H1 (cell line): ENCODE data around the gene PLB1. TPM values are rescaled to one million over a fixed set of nuclear protein-coding genes. Genes with fewer than 3 reads are reported as not detected.

Source experiments
- CTCF ChIA-PET: fragments of 300-600 bp; sonication (Branson Sonifier 250); formaldehyde crosslinking; loops from one replicate; lab custom pipeline; 2021; ENCODE audit not compliant: partially characterized antibody; lab: Charles Lee
- POLR2A ChIA-PET: fragments of 300-600 bp; sonication (Branson Sonifier 250); formaldehyde crosslinking; loops from one replicate; lab custom pipeline; 2021; ENCODE audit warnings: inconsistent platforms; ENCODE audit not compliant: partially characterized antibody; lab: Charles Lee
- DNase-seq, 2 experiments: peaks; one replicate each; pipeline versions ENCODE4 v3.0.0 to v3.0.0-alpha.2; 2010 to 2022; ENCODE audit warnings: low spot score in 2 of 2, low read depth in 1 of 2, mixed read lengths in 1 of 2
- FAIRE-seq: peaks from 2 replicates; lab custom pipeline; 2011; peaks lifted over from hg19 to GRCh38; lab: Jason Lieb, UNC
- H2AFZ ChIP-seq: 2 replicates; pipeline ENCODE4 v1.8.1; 2012; ENCODE audit warnings: low read length, inconsistent platforms
- H2AK5ac ChIP-seq: 2 replicates; pipeline ENCODE4 v1.6.1; 2013; ENCODE audit warnings: low read depth, low read length
- H2BK120ac ChIP-seq: replicated peaks from 2 replicates; pipeline ENCODE3; 2013; ENCODE audit warnings: low read depth, low read length, inconsistent platforms
- H2BK12ac ChIP-seq: 2 replicates; pipeline ENCODE4 v1.6.1; 2013; ENCODE audit warnings: low read depth, low read length
- H2BK15ac ChIP-seq: 2 replicates; pipeline ENCODE4 v1.6.1; 2013; ENCODE audit warnings: low read length
- H2BK20ac ChIP-seq: 2 replicates; pipeline ENCODE4 v1.6.1; 2013; ENCODE audit warnings: low read length
- H2BK5ac ChIP-seq: 2 replicates; pipeline ENCODE4 v1.6.1; 2013; ENCODE audit warnings: low read depth, low read length
- H3K14ac ChIP-seq: 2 replicates; pipeline ENCODE4 v1.6.1; 2013; ENCODE audit warnings: inconsistent platforms; ENCODE audit not compliant: insufficient read length
- H3K18ac ChIP-seq: 2 replicates; pipeline ENCODE4 v1.6.1; 2013; ENCODE audit warnings: low read length; ENCODE audit errors: extremely low read depth
- H3K23ac ChIP-seq: 2 replicates; pipeline ENCODE4 v1.6.1; 2013; ENCODE audit warnings: inconsistent platforms; ENCODE audit not compliant: insufficient read length
- H3K23me2 ChIP-seq: 2 replicates; pipeline ENCODE4 v1.6.1; 2013; ENCODE audit warnings: low read depth, low read length
- H3K27ac ChIP-seq: 2 replicates; pipeline ENCODE4 v1.6.1; 2011; ENCODE audit warnings: low read depth, low read length, inconsistent platforms
- H3K27me3 ChIP-seq, 4 experiments: replicated peaks in 1 of 4; 1 replicate in 1 of 4; 2 replicates in 3 of 4; pipeline versions ENCODE4 v1.6.1 to v1.8.1; 2011 to 2013; ENCODE audit warnings: low read length in 3 of 4, mild to moderate bottlenecking in 3 of 4, inconsistent platforms in 2 of 4, mixed read lengths in 2 of 4, moderate library complexity in 1 of 4; ENCODE audit not compliant: control insufficient read depth in 3 of 4, insufficient read depth in 3 of 4; ENCODE audit errors: extremely low read depth in 1 of 4
- H3K36me3 ChIP-seq, 4 experiments: 2 replicates each; pipeline versions ENCODE4 v1.6.1 to v1.8.1; 2011 to 2013; ENCODE audit warnings: mild to moderate bottlenecking in 4 of 4, low read length in 3 of 4, moderate library complexity in 2 of 4, control low read depth in 1 of 4, inconsistent platforms in 1 of 4; ENCODE audit not compliant: insufficient read depth in 4 of 4, control insufficient read depth in 2 of 4
- H3K4ac ChIP-seq: replicated peaks from 2 replicates; pipeline ENCODE3; 2013; ENCODE audit warnings: low read length, low read depth, mixed read lengths, inconsistent platforms; ENCODE audit not compliant: insufficient read length
- H3K4me1 ChIP-seq, 4 experiments: replicated peaks in 1 of 4; 1 replicate in 1 of 4; 2 replicates in 3 of 4; pipeline versions ENCODE4 v1.6.1 to v1.8.1; 2011 to 2013; ENCODE audit warnings: low read length in 3 of 4, inconsistent platforms in 2 of 4, mixed read lengths in 1 of 4; ENCODE audit not compliant: insufficient read depth in 4 of 4, control insufficient read depth in 3 of 4
- H3K4me2 ChIP-seq, 2 experiments: 2 replicates each; pipeline versions ENCODE4 v1.6.1 to v1.8.1; 2011 to 2013; ENCODE audit warnings: low read depth in 2 of 2, low read length in 2 of 2, control low read depth in 1 of 2, inconsistent platforms in 1 of 2, mild to moderate bottlenecking in 1 of 2; ENCODE audit not compliant: insufficient read depth in 1 of 2
- H3K4me3 ChIP-seq, 4 experiments: fragments of 200-600, 300-600 bp in 1 of 4; sonication (generic), shearing (Covaris generic), sonication (Bioruptor Twin) in 1 of 4; 2 replicates each; pipeline versions ENCODE4 v1.5.1 to v1.8.1; 2011 to 2016; ENCODE audit warnings: low read length in 4 of 4, low read depth in 3 of 4, control low read depth in 2 of 4, inconsistent platforms in 2 of 4, mild to moderate bottlenecking in 2 of 4, mixed read lengths in 1 of 4, moderate library complexity in 1 of 4; ENCODE audit not compliant: insufficient read depth in 2 of 4; ENCODE audit errors: extremely low read depth in 1 of 4
- H3K56ac ChIP-seq: replicated peaks from 2 replicates; pipeline ENCODE3; 2013; ENCODE audit warnings: low read depth, mild to moderate bottlenecking, mixed read lengths, low read length, inconsistent platforms; ENCODE audit not compliant: insufficient read length
- H3K79me1 ChIP-seq: 2 replicates; pipeline ENCODE4 v1.6.1; 2013; ENCODE audit warnings: low read depth, low read length, control low read depth
- H3K79me2 ChIP-seq, 2 experiments: 2 replicates each; pipeline versions ENCODE4 v1.6.1 to v1.8.1; 2012 to 2013; ENCODE audit warnings: low read length in 2 of 2, mild to moderate bottlenecking in 2 of 2, inconsistent platforms in 1 of 2; ENCODE audit not compliant: insufficient read depth in 2 of 2, control insufficient read depth in 1 of 2
- H3K9ac ChIP-seq, 4 experiments: replicated peaks in 1 of 4; 1 replicate in 1 of 4; 2 replicates in 3 of 4; pipeline versions ENCODE4 v1.6.1 to v1.8.1; 2011 to 2013; ENCODE audit warnings: low read depth in 3 of 4, low read length in 3 of 4, control low read depth in 2 of 4, mild to moderate bottlenecking in 2 of 4, moderate library complexity in 2 of 4, inconsistent platforms in 1 of 4; ENCODE audit errors: extremely low read depth in 1 of 4
- H3K9me3 ChIP-seq, 2 experiments: 2 replicates each; pipeline versions ENCODE4 v1.6.1 to v1.8.1; 2012 to 2013; ENCODE audit warnings: mild to moderate bottlenecking in 2 of 2, moderate library complexity in 2 of 2, control low read depth in 1 of 2, inconsistent platforms in 1 of 2, low read depth in 1 of 2, low read length in 1 of 2, mixed read lengths in 1 of 2; ENCODE audit not compliant: insufficient read depth in 2 of 2
- H4K20me1 ChIP-seq, 2 experiments: replicated peaks in 1 of 2; 2 replicates each; pipeline versions ENCODE3 to v1.8.1; 2011 to 2013; ENCODE audit warnings: inconsistent platforms in 2 of 2, low read length in 2 of 2, mild to moderate bottlenecking in 1 of 2; ENCODE audit not compliant: insufficient read depth in 2 of 2, control insufficient read depth in 1 of 2
- H4K5ac ChIP-seq: 2 replicates; pipeline ENCODE4 v1.6.1; 2013; ENCODE audit warnings: low read length, low read depth, mixed read lengths, inconsistent platforms; ENCODE audit not compliant: insufficient read length
- H4K8ac ChIP-seq: 2 replicates; pipeline ENCODE4 v1.8.0; 2013; ENCODE audit warnings: mild to moderate bottlenecking, moderate library complexity, low read length, inconsistent platforms; ENCODE audit not compliant: insufficient read depth; ENCODE audit errors: extremely low read depth
- H4K91ac ChIP-seq: replicated peaks from 2 replicates; pipeline ENCODE3; 2013; ENCODE audit warnings: low read length, mixed read lengths, inconsistent platforms; ENCODE audit not compliant: insufficient read length
- BACH1 ChIP-seq: IDR thresholded peaks from 2 replicates; pipeline ENCODE4 v1.6.1; 2012; ENCODE audit warnings: low read length, improper control_type of control experiment
- FOSL1 ChIP-seq: IDR thresholded peaks from 2 replicates; pipeline ENCODE4 v1.6.1; 2011; ENCODE audit warnings: mild to moderate bottlenecking, low read depth, low read length, moderate library complexity; ENCODE audit not compliant: insufficient read depth
- TAF1 ChIP-seq: IDR thresholded peaks from 2 replicates; pipeline ENCODE4 v1.6.1; 2011; ENCODE audit warnings: mild to moderate bottlenecking, low read depth, low read length
- WGBS, 2 experiments: shearing (Covaris generic) in 1 of 2; methylation state at CpG; one replicate each; pipeline versions ENCODE4 v1.1.6 to v1.1.7; 2013 to 2015; ENCODE audit warnings: low lambda C conversion rate in 2 of 2, mixed read lengths in 2 of 2, inconsistent platforms in 1 of 2, low coverage in 1 of 2, missing lambda C conversion rate in 1 of 2; ENCODE audit not compliant: insufficient replicate concordance in 2 of 2, insufficient coverage in 1 of 2, insufficient read length in 1 of 2; ENCODE audit errors: extremely low coverage in 1 of 2, missing lambda C conversion rate in 1 of 2; 5-methylcytosine and 5-hydroxymethylcytosine counted together
- polyA plus RNA-seq, 7 experiments: library from polyadenylated mRNA; depleted of rRNA in 3 of 7; stranded (reverse) in 5 of 7; unstranded in 2 of 7; fragments of >200 nt in 5 of 7; fragments of 200-250 nt in 2 of 7; gene quantifications; 1 replicate in 5 of 7; 2 replicates in 1 of 7; 4 replicates in 1 of 7; pipeline versions ENCODE4 v1.2.1 to v1.2.3, GENCODE V29; 2011 to 2013; ENCODE audit warnings: missing spikeins in 2 of 7, mixed read lengths in 2 of 7
- total RNA-seq: library from RNA; stranded (reverse); fragmentation: NEBNext Ultra II Directional; extraction: Animal tissue kit (Norgen Biotek cat#: 25700); gene quantifications from 2 replicates; pipeline ENCODE4 v1.2.1, GENCODE V29; 2021

The PLB1 gene
- total and polyA plus RNA-seq, 2 of the 8 experiments (the other 6 are each of a cell fraction or from before 2014, with no cell fraction given) = 0.20 to 0.36 TPM

DNA sequence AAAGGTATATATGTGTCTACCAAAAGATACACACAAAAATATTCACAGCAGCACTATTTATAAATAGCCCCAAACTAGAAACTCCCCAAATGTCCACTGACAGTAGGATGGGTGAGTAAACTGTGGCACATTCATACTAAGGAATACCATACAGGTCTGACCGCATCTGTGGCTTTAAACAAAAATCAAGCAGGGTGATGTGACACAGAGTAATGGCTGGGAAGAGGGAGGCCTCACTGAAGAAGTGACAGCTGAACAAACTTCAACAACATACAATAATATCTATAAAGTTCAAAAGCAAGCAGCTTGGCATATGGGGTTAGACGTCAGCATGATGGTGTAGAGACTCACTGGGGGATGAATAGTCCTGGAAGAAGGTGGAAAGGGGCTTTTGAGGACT lies 140.6 kb downstream of the PLB1 start:
- H3K9me3 ChIP-seq = no peaks in the 10 kb centered on the region
- no peak overlapping the region for H2BK5ac ChIP-seq
- H3K27ac ChIP-seq = no peak overlapping the region
- H4K5ac ChIP-seq = no peak overlapping the region
- H4K8ac ChIP-seq = no peak overlapping the region
- H3K14ac ChIP-seq = no peak overlapping the region
- no peaks in the 10 kb centered on the region for H3K23me2 ChIP-seq
- H3K56ac ChIP-seq = no peak overlapping the region
- no peaks in the 10 kb centered on the region for H3K79me2 ChIP-seq
- ChIA-PET CTCF (interaction anchor here (1.1 to 3.6 kb wide), 3 partner anchors 14 to 43 kb away, joined by 5 to 13 read pairs (median 5); no protein-coding TSS in a partner anchor), POLR2A (interaction anchor here (1.5 kb wide), 1 partner anchor 116 kb away, joined by 5 read pairs; the partner anchor contains the start of gene PPP1CB)
- WGBS, 2 experiments = 88% methylated on average over 2 of the region's 2 CpGs; no CpG with 5 or more reads in 1 of the 2 experiments
- H2AFZ ChIP-seq = no peak overlapping the region
- no peak overlapping the region for H2BK12ac ChIP-seq
- H3K18ac ChIP-seq = no peak overlapping the region
- no peak overlapping the region for H2AK5ac ChIP-seq
- H3K23ac ChIP-seq = no peak overlapping the region
- no peaks in the 10 kb centered on the region for H4K20me1 ChIP-seq
- no peak overlapping the region for H2BK120ac ChIP-seq
- no peak overlapping the region for H3K9ac ChIP-seq
- H3K4me2 ChIP-seq = no peak overlapping the region
- H3K79me1 ChIP-seq = no peaks in the 10 kb centered on the region
- DNase-seq (no peak), FAIRE-seq (no peak)
- no peak overlapping the region for H2BK20ac ChIP-seq
- no peak overlapping the region for H3K4ac ChIP-seq
- no peak overlapping the region for H3K4me3 ChIP-seq
- no peaks in the 10 kb centered on the region for H3K4me1 ChIP-seq
- H3K27me3 ChIP-seq = no peaks in the 10 kb centered on the region
- H3K36me3 ChIP-seq = no peaks in the 10 kb centered on the region
- H2BK15ac ChIP-seq = no peak overlapping the region
- H4K91ac ChIP-seq = no peak overlapping the region
- TF ChIP-seq FOSL1 (no peak), TAF1 (no peak), BACH1 (no peak)
